ENCODE measurements around the gene MAPK10. TPM values are rescaled to one million over a fixed set of nuclear protein-coding genes. Genes with fewer than 3 reads are reported as not detected.
A peak's percentile ranks its signal among the peaks of the same experiment; 100 is the strongest.
"Not testable (repeated sequence)": the region's sequence is repeated elsewhere in the genome, so short reads cannot be mapped to it uniquely, and the experiment has no call there.

Gene MAPK10
- total RNA-seq, 1 experiment from 2014 or later = 13.7 TPM

- no peak for DNase-seq
- Histone ChIP-seq H3K27me3 (ENCODE audit: control insufficient read depth, insufficient read depth, low read length) (no peaks in the 10 kb centered on the region), H3K4me3 (ENCODE audit: insufficient read depth, low read depth, low read length) (no peak overlapping the region), H3K36me3 (replicated peaks; ENCODE audit: control insufficient read depth, insufficient read depth, low read length) (no peaks in the 10 kb centered on the region)
Observed at GRCh38 chr4:86107112-86107511, 252.7 kb downstream of the MAPK10 start.

GRCh38 chr4:86106475-86106874 is 253.4 kb downstream of the MAPK10 start:
- no peak overlapping the region for H3K4me3 ChIP-seq (ENCODE audit: insufficient read depth, low read depth, low read length)
- H3K36me3 ChIP-seq (replicated peaks; ENCODE audit: control insufficient read depth, insufficient read depth, low read length) = no peaks in the 10 kb centered on the region
- DNase-seq = no peak
- no peaks in the 10 kb centered on the region for H3K27me3 ChIP-seq (ENCODE audit: control insufficient read depth, insufficient read depth, low read length)

- H3K4me3 ChIP-seq (ENCODE audit: insufficient read depth, low read depth, low read length) = no peak overlapping the region
- DNase-seq = no peak
- H3K36me3 ChIP-seq (replicated peaks; ENCODE audit: control insufficient read depth, insufficient read depth, low read length) = no peaks in the 10 kb centered on the region
- H3K27me3 ChIP-seq (ENCODE audit: control insufficient read depth, insufficient read depth, low read length) = no peaks in the 10 kb centered on the region
Observed at GRCh38 chr4:86101841-86102240, 258.0 kb downstream of the MAPK10 start.

DNA sequence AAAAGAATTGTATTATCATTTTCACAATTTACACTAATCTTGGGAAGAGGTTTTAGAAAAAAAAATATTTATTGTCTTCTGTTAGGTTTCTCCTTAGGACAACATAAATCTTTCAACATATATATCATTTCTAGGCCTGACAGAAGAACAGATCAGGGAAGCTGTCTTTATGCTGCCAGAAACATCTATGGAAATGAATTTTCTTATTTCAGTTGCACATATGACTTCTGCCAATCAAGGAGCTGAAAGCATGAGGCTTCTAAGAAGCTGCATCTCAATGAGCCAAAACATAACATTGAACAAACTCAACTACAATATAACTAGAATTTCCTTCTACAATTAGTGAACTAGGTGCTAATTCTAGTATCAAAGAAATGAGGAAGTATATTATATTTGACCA is 258.4 kb downstream of the MAPK10 start:
- no peaks in the 10 kb centered on the region for H3K27me3 ChIP-seq (ENCODE audit: control insufficient read depth, insufficient read depth, low read length)
- H3K4me3 ChIP-seq (ENCODE audit: insufficient read depth, low read depth, low read length) = no peak overlapping the region
- H3K36me3 ChIP-seq (replicated peaks; ENCODE audit: control insufficient read depth, insufficient read depth, low read length) = no peaks in the 10 kb centered on the region
- no peak for DNase-seq

DNA sequence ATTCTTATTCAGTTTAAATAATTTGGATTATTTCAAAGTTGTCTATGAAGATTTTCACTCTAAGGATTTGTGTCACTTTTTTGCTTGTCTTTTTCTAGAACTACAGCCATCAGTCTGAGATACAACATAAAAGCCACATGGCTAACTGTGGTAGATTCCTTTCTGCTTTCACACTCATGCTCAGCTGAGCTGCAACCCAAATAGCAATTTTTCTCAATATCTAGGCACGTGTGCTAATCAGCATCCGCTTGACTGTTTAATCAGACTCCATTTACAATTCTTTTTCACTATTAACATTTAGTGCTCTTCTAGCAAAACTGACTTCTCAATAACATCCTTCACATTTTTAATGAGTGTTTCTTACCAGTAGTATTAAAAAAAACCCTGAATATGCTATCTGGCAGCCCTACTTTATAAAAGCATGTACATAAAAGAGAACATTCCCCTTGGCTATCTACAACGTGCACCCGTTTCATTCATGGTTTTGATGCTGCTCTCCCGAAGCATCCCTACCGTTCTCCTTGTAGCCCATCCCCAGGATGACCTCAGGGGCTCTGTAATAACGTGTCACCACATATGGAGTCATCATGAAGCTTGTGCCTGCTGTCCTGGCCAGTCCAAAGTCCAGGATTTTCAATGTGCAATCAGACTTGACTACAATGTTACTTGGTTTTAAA is 259.2 kb downstream of the MAPK10 start:
- Histone ChIP-seq H3K4me3 (ENCODE audit: insufficient read depth, low read depth, low read length) (no peak overlapping the region), H3K36me3 (replicated peaks; ENCODE audit: control insufficient read depth, insufficient read depth, low read length) (no peaks in the 10 kb centered on the region), H3K27me3 (ENCODE audit: control insufficient read depth, insufficient read depth, low read length) (no peaks in the 10 kb centered on the region)
- DNase-seq = no peak

DNA sequence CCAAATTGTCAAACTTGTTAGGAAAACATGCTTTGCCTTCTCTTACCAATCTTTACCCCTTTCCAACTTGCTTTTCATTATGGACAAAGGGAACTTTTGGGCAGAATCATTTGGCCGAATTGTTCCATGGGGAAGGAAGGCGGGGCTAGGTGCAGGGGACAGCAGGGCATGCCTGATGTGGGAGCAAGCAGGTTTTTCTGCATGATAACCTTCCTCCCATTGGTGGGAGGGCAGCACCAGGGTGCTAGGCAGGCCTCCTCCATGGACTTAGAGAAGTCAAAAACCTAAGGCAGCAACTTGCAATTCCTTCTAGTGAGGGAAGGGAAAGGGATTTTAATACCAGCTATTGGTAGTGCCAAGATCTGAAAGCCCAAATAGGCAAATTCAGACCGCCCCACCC is 260.5 kb downstream of the MAPK10 start:
- Histone ChIP-seq H3K27me3 (ENCODE audit: control insufficient read depth, insufficient read depth, low read length) (no peaks in the 10 kb centered on the region), H3K4me3 (ENCODE audit: insufficient read depth, low read depth, low read length) (no peak overlapping the region), H3K36me3 (replicated peaks; ENCODE audit: control insufficient read depth, insufficient read depth, low read length) (no peaks in the 10 kb centered on the region)
- DNase-seq = peak; percentile 2

DNA sequence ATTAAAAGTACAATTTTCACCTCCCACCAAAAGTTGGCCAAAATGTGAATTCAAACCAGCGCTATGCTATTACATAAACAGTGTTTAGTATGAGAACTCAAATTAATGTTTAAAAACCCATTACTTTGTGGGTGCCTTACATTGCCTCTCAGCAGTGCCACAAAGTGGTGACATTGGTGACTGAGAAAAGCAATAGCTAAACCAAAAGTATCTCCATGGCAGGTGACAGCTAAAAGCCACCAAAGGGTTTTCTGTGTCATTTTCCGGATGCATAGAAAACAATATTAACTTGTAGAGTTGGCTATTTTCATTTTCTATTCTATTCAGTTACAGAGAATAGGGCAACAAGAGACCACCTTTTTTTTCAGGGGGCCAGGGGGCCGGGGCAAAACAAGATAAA is 261.2 kb downstream of the MAPK10 start:
- Histone ChIP-seq H3K4me3 (ENCODE audit: insufficient read depth, low read depth, low read length) (no peak overlapping the region), H3K27me3 (ENCODE audit: control insufficient read depth, insufficient read depth, low read length) (no peaks in the 10 kb centered on the region), H3K36me3 (replicated peaks; ENCODE audit: control insufficient read depth, insufficient read depth, low read length) (no peaks in the 10 kb centered on the region)
- no peak for DNase-seq

DNA sequence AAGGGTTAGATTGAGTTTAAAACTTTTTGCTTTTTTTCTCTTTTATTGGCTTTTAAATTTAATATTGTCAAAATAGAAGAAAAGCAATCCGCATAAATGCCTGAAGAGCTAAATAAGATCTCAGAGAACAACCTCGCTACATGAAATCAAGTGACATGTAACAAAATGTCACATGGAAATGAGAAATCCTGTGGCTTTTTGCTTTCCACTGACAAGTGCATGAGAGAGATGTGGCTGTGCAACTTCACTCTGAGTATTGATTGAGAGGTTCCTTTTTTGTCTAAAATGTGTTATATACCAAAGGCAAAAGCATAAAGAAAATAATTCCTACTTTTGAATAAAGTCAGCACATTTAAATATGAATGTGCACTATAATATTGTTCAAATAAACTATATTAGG is 263.5 kb downstream of the MAPK10 start:
- Histone ChIP-seq H3K36me3 (replicated peaks; ENCODE audit: control insufficient read depth, insufficient read depth, low read length) (no peaks in the 10 kb centered on the region), H3K27me3 (ENCODE audit: control insufficient read depth, insufficient read depth, low read length) (no peaks in the 10 kb centered on the region), H3K4me3 (ENCODE audit: insufficient read depth, low read depth, low read length) (no peak overlapping the region)
- no peak for DNase-seq

DNA sequence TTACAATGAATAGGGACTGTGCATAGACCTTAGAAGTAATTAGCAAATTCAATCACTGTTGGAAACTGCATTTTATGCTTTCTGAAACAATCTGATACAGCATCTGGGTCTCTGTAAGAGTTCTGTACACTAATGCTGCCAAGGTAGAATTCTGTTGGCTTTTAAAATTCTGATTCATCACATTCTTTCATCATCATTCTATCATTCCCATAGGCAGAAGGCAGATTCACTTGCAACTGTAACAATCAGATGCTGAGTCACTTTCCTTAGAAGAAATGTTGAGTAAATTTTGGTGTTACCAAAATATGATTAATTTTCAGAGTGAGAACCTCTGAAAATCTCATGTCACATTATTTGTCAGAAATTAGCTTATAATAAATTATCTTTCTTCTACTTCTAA is 267.2 kb downstream of the MAPK10 start:
- DNase-seq = no peak
- H3K27me3 ChIP-seq (ENCODE audit: control insufficient read depth, insufficient read depth, low read length) = no peaks in the 10 kb centered on the region

DNA sequence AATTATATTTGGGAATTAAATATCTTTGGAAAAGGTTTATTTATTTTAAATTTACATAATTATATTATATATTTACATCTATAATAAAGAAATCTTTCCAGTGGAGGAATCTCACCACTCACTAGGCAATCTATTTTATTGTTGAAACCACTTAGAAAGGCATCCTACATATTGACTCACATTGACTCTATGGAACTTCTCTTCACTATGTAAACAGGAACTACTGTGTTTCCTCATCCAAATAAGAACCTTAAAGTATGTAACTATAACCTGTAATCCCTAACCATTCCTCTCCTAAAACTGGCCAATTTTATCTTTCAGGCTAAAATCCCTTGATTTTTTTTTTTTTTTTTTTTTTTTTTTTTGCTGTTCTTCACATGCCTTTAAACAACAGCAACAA is 268.7 kb downstream of the MAPK10 start:
- no peaks in the 10 kb centered on the region for H3K36me3 ChIP-seq (replicated peaks; ENCODE audit: control insufficient read depth, insufficient read depth, low read length)

More for the DNA sequence above, 267.2 kb downstream of the MAPK10 start:
- no peak overlapping the region for H3K4me3 ChIP-seq (ENCODE audit: insufficient read depth, low read depth, low read length)
- H3K36me3 ChIP-seq (replicated peaks; ENCODE audit: control insufficient read depth, insufficient read depth, low read length) = no peaks in the 10 kb centered on the region

GRCh38 chr4:86089781-86090323 is 270.0 kb downstream of the MAPK10 start:
- Histone ChIP-seq H3K36me3 (replicated peaks; ENCODE audit: control insufficient read depth, insufficient read depth, low read length) (no peaks in the 10 kb centered on the region), H3K4me3 (ENCODE audit: insufficient read depth, low read depth, low read length) (no peak overlapping the region), H3K27me3 (ENCODE audit: control insufficient read depth, insufficient read depth, low read length) (no peaks in the 10 kb centered on the region)
- no peak for DNase-seq

More for the DNA sequence above, 268.7 kb downstream of the MAPK10 start:
- no peak for DNase-seq
- Histone ChIP-seq H3K4me3 (ENCODE audit: insufficient read depth, low read depth, low read length) (no peak overlapping the region), H3K27me3 (ENCODE audit: control insufficient read depth, insufficient read depth, low read length) (no peaks in the 10 kb centered on the region)

GRCh38 chr4:86089053-86089452 is 270.8 kb downstream of the MAPK10 start:
- Histone ChIP-seq H3K36me3 (replicated peaks; ENCODE audit: control insufficient read depth, insufficient read depth, low read length) (no peaks in the 10 kb centered on the region), H3K27me3 (ENCODE audit: control insufficient read depth, insufficient read depth, low read length) (no peaks in the 10 kb centered on the region), H3K4me3 (ENCODE audit: insufficient read depth, low read depth, low read length) (no peak overlapping the region)
- DNase-seq = no peak

DNA sequence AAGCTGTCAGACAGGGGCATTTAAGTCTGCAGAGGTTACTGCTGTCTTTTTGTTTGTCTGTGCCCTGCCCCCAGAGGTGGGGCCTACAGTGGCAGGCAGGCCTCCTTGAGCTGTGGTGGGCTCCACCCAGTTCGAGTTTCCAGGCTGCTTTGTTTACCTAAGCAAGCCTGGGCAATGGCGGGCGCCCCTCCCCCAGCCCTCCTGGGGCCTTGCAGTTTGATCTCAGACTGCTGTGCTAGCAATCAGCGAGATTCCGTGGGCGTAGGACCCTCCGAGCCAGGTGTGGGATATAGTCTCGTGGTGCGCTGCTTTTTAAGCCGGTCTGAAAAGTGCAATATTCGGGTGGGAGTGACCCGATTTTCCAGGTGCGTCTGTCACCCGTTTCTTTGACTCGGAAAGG is 284.1 kb downstream of the MAPK10 start:
- not testable (repeated sequence) for H3K27me3 ChIP-seq (ENCODE audit: control insufficient read depth, insufficient read depth, low read length); DNase-seq; H3K4me3 ChIP-seq (ENCODE audit: insufficient read depth, low read depth, low read length); H3K36me3 ChIP-seq (replicated peaks; ENCODE audit: control insufficient read depth, insufficient read depth, low read length)

GRCh38 chr4:86060341-86060740 is 299.5 kb downstream of the MAPK10 start:
- no peak for DNase-seq
- Histone ChIP-seq H3K36me3 (replicated peaks; ENCODE audit: control insufficient read depth, insufficient read depth, low read length) (no peaks in the 10 kb centered on the region), H3K4me3 (ENCODE audit: insufficient read depth, low read depth, low read length) (no peak overlapping the region)

GRCh38 chr4:86058621-86059020 is 301.2 kb downstream of the MAPK10 start:
- H3K36me3 ChIP-seq (replicated peaks; ENCODE audit: control insufficient read depth, insufficient read depth, low read length) = no peaks in the 10 kb centered on the region
- H3K27me3 ChIP-seq (ENCODE audit: control insufficient read depth, insufficient read depth, low read length) = no peaks in the 10 kb centered on the region
- H3K4me3 ChIP-seq (ENCODE audit: insufficient read depth, low read depth, low read length) = no peak overlapping the region
- no peak for DNase-seq

More at GRCh38 chr4:86060341-86060740, 299.5 kb downstream of the MAPK10 start:
- H3K27me3 ChIP-seq (ENCODE audit: control insufficient read depth, insufficient read depth, low read length) = no peaks in the 10 kb centered on the region
